GM13976 (cell line): Measurements from ENCODE around the gene OCA2.

ENCODE experiments used
- DNase-seq: peaks from one replicate; pipeline ENCODE4 v3.0.0; 2012; ENCODE audit warnings: low spot score
- in situ Hi-C: fragments of 300-500 bp; cut with MboI; formaldehyde crosslinking; loops from one replicate; pipeline ENCODE4 v1.12.0; 2022; ENCODE audit warnings: low sequenced_read_pairs, mixed read lengths, inconsistent platforms; ENCODE audit not compliant: unreplicated experiment
- TF ChIP-seq, protein P1 (sequence below): IDR thresholded peaks from 2 replicates; pipeline ENCODE4 v1.5.1; 2012; ENCODE audit warnings: borderline replicate concordance, mild to moderate bottlenecking; ENCODE audit not compliant: insufficient read depth; ENCODE audit errors: extremely low read depth, missing control alignments, control extremely low read depth

Gene OCA2

GRCh38 chr15:27747997-27748396 is 351.1 kb downstream of the OCA2 start:
- DNase-seq, result no peak
- in situ Hi-C loops, result no loop called here
- TF ChIP-seq, protein P1, sequence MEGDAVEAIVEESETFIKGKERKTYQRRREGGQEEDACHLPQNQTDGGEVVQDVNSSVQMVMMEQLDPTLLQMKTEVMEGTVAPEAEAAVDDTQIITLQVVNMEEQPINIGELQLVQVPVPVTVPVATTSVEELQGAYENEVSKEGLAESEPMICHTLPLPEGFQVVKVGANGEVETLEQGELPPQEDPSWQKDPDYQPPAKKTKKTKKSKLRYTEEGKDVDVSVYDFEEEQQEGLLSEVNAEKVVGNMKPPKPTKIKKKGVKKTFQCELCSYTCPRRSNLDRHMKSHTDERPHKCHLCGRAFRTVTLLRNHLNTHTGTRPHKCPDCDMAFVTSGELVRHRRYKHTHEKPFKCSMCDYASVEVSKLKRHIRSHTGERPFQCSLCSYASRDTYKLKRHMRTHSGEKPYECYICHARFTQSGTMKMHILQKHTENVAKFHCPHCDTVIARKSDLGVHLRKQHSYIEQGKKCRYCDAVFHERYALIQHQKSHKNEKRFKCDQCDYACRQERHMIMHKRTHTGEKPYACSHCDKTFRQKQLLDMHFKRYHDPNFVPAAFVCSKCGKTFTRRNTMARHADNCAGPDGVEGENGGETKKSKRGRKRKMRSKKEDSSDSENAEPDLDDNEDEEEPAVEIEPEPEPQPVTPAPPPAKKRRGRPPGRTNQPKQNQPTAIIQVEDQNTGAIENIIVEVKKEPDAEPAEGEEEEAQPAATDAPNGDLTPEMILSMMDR, result no peak

- in situ Hi-C loops, result no loop called here
- no peak for DNase-seq
- TF ChIP-seq, protein P1, result no peak
Measured at GRCh38 chr15:27746401-27746955, 352.6 kb downstream of the OCA2 start.

GRCh38 chr15:27744641-27745040 is 354.5 kb downstream of the OCA2 start:
- DNase-seq, result no peak
- in situ Hi-C loops, result no loop called here
- TF ChIP-seq, protein P1, result no peak

DNA sequence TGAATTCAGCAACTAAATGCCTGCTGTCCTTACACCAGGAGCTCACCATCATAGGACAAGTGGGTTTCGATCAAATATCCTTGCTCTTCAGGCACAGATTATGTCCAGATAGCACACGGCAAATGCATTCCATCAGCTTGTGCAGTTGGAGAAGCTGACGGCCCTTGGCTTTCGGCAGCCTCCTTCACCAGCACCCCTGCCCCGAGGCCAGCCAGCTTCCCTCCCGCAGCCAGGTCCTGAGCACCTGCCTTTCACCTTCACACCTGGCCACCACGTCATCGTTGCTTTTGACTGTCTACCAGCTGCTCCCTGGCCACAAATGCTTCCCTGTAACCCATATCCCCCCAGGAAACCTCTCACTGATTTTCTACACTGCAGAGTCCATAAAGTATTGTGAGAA is 355.5 kb downstream of the OCA2 start:
- TF ChIP-seq, protein P1, result no peak
- in situ Hi-C loops, result no loop called here
- no peak for DNase-seq

DNA sequence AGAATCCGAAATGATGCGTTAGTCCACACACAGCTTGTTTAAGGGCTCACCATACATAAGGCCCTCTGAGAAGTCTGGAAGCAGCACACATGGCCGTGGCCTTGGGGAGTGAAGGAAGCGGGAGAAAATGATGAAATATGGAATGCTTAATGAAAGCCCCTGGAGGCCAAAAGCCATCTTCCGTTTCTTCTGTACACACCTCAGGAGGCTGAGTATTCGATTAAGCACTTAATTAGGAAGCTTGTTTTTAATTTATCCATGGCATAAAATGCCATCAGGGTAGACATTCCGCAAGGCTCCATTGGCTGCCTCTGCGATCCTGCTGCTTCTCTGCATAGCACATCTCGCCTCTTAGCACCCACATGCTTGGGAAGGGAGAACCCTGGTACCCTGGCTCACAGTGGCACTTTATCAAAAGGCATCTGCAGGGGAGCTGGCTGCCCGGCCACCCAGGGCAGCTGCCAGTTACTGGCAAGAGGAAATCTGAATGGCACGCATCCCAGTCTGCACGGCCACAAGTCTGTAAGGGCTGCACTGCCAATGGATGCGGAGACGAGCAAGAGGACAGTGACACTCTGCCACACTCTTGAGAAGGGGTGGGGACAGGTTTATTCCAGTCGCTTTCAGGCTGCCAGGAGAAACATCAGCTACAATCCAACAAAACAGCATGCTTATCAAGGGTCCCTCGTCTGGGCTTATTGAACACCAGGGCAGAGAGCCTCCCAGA is 356.2 kb downstream of the OCA2 start:
- in situ Hi-C loops, result no loop called here
- TF ChIP-seq, protein P1, result no peak
- DNase-seq, result no peak

DNA sequence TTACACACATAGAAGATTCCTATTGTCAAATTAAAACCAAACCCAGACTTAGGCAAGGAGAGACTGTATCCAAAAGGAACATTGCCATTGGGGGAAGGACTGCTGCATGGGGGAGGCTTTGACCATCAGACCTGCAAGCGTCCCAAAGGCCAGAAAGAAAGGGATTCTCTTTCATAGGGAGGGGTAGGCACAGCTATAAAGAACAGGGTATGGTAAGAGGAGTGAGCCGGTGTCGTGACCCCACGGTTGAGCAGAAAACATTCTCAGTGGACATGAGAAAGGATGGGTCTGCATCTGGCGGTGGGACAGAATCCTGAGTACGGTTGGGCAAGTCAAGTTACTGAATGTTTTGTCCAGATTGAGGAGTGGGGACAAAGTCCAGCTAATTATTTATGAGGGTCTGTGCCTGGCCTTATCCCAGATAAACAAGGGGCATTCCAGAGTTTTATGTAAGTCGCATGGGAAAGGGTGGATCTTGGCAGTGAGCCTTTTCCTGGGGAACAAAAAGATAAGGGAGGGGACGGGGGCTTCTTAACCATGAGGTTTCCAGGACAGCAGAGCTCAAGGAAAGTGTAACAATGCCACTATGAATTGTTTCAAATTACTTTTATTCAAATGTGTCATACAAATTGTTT is 357.8 kb downstream of the OCA2 start:
- no peak for DNase-seq
- TF ChIP-seq, protein P1, result no peak
- in situ Hi-C loops, result no loop called here
